BJ (cell line): ENCODE measurements around the gene BARHL1. TPM values are rescaled to one million over a fixed set of nuclear protein-coding genes. Genes with fewer than 3 reads are reported as not detected.
A peak's percentile ranks its signal among the peaks of the same experiment; 100 is the strongest.

Experiments used
- CTCF ChIA-PET: fragments of 350-600 bp; formaldehyde crosslinking; extraction: SDS; loops from one replicate; lab custom pipeline; 2021; ENCODE audit warnings: antibody characterized with exemption, inconsistent platforms; lab: Yijun Ruan, JAX
- POLR2A ChIA-PET: fragments of 300-600 bp; sonication (Branson Sonifier 250); formaldehyde crosslinking; extraction: SDS; loops from one replicate; lab custom pipeline; 2021; ENCODE audit warnings: antibody characterized with exemption; lab: Charles Lee
- DNase-seq: peaks from one replicate; pipeline ENCODE4 v3.0.0-alpha.2; 2011; ENCODE audit warnings: low read depth
- H3K27me3 ChIP-seq: 2 replicates; pipeline ENCODE4 v1.6.0; 2011; ENCODE audit warnings: low read length; ENCODE audit not compliant: control insufficient read depth, insufficient read depth
- H3K36me3 ChIP-seq: 2 replicates; pipeline ENCODE4 v1.5.1; 2011; ENCODE audit warnings: low read length; ENCODE audit not compliant: control insufficient read depth, insufficient read depth
- H3K4me3 ChIP-seq: 2 replicates; pipeline ENCODE4 v1.5.1; 2011; ENCODE audit warnings: low read depth, mild to moderate bottlenecking, control low read depth, low read length
- polyA minus RNA-seq: library from RNA; depleted of rRNA, polyadenylated mRNA; stranded (reverse); fragments of >200 nt; gene quantifications from 2 replicates; pipeline ENCODE4 v1.2.3, GENCODE V29; 2011; rRNA and poly(A)+ RNA removed
- polyA plus RNA-seq: library from polyadenylated mRNA; depleted of rRNA; stranded (reverse); fragments of >200 nt; gene quantifications from 2 replicates; pipeline ENCODE4 v1.2.3, GENCODE V29; 2011; rRNA removed
- TF ChIP-seq, protein P1 (sequence below): IDR thresholded peaks from 2 replicates; pipeline ENCODE4 v1.5.1; 2011; ENCODE audit warnings: low read depth, mild to moderate bottlenecking, control low read depth, inconsistent platforms, low read length, moderate library complexity; ENCODE audit not compliant: insufficient read depth

Gene BARHL1
- not detected in 2 replicates for polyA plus RNA-seq
- not detected in 2 replicates for polyA minus RNA-seq

DNA sequence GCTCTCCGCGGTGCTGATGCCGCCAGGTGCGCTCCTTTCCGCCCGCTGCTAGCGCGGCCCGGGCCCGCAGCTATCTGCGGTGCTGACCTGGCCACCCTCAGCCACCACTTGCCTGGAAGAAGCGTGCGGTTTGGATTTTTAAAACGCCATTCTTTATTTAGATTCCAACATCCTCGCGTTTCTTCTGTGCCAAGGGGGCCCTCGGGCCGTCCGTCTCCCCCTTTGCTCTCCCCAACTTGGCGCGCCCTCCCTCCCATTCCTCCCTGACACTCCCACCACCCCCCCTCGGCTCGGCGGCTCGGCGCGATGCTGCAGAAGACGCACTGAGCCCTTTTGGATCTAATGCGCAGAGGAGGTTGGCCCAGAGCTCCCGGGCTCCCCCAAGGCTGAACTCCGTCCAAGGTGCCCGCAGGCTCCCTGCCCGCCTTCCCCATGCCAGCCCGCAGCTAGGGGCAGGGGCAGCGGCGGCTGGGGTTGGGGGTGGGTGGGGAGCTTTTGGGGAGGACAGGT is at the start of gene BARHL1:
BARHL1 (plus strand) TSS at position 331 of the 510 bp plus-strand sequence. CDS start 192 bp downstream, outside the sequence.
- Histone ChIP-seq H3K27me3 (peaks cover 81% of the 10 kb centered on the region), H3K36me3 (no peaks in the 10 kb centered on the region), H3K4me3 (peak within 1 kb of the TSS; percentile 0; the same call in 1 of the 2 replicates)
- ChIA-PET CTCF (interaction anchor here (0.6 kb wide), 1 partner anchor 86 kb away, joined by 4 read pairs; no protein-coding TSS in a partner anchor), POLR2A (no interaction called here)
- no peak for DNase-seq
- TF ChIP-seq, protein P1, sequence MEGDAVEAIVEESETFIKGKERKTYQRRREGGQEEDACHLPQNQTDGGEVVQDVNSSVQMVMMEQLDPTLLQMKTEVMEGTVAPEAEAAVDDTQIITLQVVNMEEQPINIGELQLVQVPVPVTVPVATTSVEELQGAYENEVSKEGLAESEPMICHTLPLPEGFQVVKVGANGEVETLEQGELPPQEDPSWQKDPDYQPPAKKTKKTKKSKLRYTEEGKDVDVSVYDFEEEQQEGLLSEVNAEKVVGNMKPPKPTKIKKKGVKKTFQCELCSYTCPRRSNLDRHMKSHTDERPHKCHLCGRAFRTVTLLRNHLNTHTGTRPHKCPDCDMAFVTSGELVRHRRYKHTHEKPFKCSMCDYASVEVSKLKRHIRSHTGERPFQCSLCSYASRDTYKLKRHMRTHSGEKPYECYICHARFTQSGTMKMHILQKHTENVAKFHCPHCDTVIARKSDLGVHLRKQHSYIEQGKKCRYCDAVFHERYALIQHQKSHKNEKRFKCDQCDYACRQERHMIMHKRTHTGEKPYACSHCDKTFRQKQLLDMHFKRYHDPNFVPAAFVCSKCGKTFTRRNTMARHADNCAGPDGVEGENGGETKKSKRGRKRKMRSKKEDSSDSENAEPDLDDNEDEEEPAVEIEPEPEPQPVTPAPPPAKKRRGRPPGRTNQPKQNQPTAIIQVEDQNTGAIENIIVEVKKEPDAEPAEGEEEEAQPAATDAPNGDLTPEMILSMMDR = no peak

DNA sequence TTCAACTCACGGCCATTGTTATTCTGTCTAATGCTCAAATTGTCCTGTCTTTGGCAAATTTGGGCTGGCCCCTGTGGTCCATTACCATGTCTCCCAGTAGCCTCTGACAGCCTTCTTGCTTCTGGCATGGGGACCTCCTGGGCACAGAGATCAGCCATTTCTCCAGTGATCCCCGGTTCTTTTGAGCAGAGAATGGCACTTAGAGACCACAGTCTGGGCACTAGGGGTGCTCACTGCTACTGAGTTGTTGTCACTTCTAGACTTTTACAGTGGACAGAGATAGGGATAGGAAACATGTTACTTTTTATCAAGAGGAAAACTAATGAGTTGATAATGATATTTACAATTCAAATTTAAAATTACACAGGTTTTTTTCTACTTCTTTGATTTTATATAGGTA is 47.6 kb upstream of the BARHL1 start:
- POLR2A ChIA-PET = no interaction called here

DNA sequence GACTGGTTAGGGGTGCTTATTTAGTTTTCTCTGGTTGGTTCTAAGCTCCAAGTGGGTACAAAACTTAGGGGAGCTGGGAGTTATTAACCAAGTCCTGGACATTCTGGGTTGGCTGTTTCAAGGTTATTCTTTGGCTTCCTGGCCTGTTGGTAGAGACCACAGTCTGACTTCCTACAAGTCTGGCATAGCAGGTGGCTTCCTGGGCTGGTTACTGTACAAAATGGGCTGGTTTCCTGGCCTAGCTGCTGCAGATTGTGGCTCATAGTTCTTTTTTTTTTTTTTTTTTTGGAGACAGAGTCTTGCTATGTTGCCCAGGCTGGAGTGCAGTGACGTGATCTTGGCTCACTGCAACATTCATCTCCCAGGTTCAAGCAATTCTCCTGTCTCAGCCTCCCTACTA is 46.3 kb upstream of the BARHL1 start:
- CTCF ChIA-PET = interaction anchor here (1.2 kb wide), 1 partner anchor 38 kb away, joined by 4 read pairs; no protein-coding TSS in a partner anchor
- TF ChIP-seq, protein P1 = no peak
- Histone ChIP-seq H3K27me3 (peaks cover 2% of the 10 kb centered on the region), H3K4me3 (no peak overlapping the region), H3K36me3 (no peaks in the 10 kb centered on the region)
- POLR2A ChIA-PET = no interaction called here
- DNase-seq = no peak

More for the DNA sequence above, 47.6 kb upstream of the BARHL1 start:
- TF ChIP-seq, protein P1 = no peak
- H3K36me3 ChIP-seq = no peaks in the 10 kb centered on the region
- H3K4me3 ChIP-seq = no peak overlapping the region
- peaks cover 2% of the 10 kb centered on the region for H3K27me3 ChIP-seq
- DNase-seq = no peak
- CTCF ChIA-PET = interaction anchor here (1.1 kb wide), 1 partner anchor 28 kb away, joined by 3 read pairs; no protein-coding TSS in a partner anchor

DNA sequence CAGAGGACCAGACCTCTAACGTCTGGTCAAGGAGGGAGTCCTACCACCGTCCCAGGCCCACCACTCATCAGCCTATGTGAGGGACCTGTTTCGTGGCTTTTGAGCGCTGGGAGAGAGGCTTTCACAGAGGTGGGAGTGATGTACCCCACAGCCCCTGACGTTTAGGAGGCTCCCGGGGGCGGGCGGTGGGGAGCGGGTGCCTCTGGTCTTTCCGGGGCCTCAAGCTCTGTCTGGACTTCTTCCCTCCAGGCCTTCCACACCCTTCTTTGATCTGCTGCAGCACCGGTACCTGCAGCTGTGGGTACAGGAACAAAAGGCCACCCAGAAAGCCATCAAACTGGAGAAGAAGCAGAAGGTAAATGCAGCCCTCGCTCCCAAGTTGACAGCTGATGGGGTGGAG is 45.1 kb upstream of the BARHL1 start:
- TF ChIP-seq, protein P1 = no peak
- ChIA-PET POLR2A (no interaction called here), CTCF (interaction anchor here (0.9 kb wide), 1 partner anchor 38 kb away, joined by 3 read pairs; no protein-coding TSS in a partner anchor)
- H3K27me3 ChIP-seq = peaks cover 4% of the 10 kb centered on the region
- no peak overlapping the region for H3K4me3 ChIP-seq
- DNase-seq = no peak
- no peaks in the 10 kb centered on the region for H3K36me3 ChIP-seq

DNA sequence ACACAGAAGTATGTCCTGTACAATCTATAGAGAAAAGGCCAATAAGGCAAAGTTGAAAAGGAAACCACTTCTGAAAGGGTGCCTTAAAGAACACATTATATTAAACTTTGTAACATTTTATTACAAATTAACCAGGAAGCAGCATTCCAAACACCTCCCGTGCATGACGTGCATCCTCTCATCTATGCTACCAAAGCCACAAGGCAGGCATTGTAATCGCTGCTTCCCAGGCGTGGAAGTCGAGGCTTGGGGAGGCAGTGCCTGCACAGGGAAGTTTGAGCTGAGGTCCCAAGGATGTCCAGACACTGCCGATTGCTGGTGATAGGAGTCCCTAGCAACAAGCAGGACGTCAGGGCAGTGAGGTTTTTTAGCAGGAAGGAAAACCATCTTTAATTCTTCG is 44.3 kb upstream of the BARHL1 start:
- DNase-seq = no peak
- CTCF ChIA-PET = no interaction called here
- Histone ChIP-seq H3K4me3 (no peak overlapping the region), H3K27me3 (peaks cover 4% of the 10 kb centered on the region), H3K36me3 (no peaks in the 10 kb centered on the region)
- TF ChIP-seq, protein P1 = no peak
- POLR2A ChIA-PET = no interaction called here
